Choroid plexus epithelial cell (primary cell): ENCODE data around the gene XPO1.
A peak's percentile ranks its signal among the peaks of the same experiment; 100 is the strongest.

Source experiments
- DNase-seq: peaks from one replicate; pipeline ENCODE4 v3.0.0-alpha.2; 2010; ENCODE audit warnings: low read depth
- H3K4me3 ChIP-seq: 2 replicates; pipeline ENCODE4 v1.5.1; 2011; ENCODE audit warnings: low read depth, mild to moderate bottlenecking, control low read depth, low read length, moderate library complexity
- TF ChIP-seq, protein P1 (sequence below): conservative IDR thresholded peaks from 2 replicates; pipeline ENCODE4 v1.5.1; 2011; ENCODE audit warnings: low read depth, mild to moderate bottlenecking, control low read depth, inconsistent platforms, low read length, moderate library complexity

XPO1 gene

GRCh38 chr2:61566566-61566965 lies 28.4 kb upstream of the XPO1 start:
- no peak overlapping the region for H3K4me3 ChIP-seq
- TF ChIP-seq, protein P1, sequence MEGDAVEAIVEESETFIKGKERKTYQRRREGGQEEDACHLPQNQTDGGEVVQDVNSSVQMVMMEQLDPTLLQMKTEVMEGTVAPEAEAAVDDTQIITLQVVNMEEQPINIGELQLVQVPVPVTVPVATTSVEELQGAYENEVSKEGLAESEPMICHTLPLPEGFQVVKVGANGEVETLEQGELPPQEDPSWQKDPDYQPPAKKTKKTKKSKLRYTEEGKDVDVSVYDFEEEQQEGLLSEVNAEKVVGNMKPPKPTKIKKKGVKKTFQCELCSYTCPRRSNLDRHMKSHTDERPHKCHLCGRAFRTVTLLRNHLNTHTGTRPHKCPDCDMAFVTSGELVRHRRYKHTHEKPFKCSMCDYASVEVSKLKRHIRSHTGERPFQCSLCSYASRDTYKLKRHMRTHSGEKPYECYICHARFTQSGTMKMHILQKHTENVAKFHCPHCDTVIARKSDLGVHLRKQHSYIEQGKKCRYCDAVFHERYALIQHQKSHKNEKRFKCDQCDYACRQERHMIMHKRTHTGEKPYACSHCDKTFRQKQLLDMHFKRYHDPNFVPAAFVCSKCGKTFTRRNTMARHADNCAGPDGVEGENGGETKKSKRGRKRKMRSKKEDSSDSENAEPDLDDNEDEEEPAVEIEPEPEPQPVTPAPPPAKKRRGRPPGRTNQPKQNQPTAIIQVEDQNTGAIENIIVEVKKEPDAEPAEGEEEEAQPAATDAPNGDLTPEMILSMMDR = no peak
- peak; percentile 13 for DNase-seq

DNA sequence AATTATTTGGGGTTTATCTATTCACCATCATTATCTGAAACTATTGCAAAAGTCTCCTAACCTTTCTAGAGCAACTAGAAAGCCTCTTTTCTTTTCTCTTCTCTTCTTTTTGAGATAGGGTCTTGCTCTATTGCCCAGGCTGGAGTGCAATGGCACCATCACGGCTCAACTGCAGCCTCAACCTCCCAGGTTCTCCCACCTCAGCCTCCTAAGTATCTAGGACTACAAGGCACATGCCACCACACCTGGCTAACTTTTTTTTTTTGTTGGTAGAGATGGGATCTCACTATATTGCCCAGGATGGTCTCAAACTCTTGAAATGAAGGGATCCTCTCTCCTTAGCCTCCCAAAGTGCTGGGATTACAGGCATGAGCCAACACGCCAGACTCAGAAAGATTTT lies 24.5 kb upstream of the XPO1 start:
- TF ChIP-seq, protein P1 = no peak
- DNase-seq = no peak
- H3K4me3 ChIP-seq = no peak overlapping the region

DNA sequence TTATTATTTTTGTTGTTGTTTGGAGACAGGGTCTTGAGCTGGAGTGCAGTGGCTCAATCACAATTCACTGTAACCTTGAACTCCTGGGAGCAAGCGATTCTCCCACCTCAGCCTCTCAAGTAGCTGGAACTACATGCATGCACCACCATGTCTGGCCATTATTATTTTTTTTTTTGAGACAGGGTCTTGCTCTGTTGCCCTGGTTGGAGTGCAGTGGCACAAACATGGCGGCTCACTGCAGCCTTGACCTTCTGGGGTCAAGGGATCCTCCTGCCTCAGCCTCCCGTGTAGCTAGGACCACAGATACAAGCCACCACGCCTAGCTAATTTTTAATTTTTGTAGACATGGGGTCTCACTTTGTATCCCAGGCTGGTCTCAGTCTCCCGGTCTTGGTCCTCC lies 20.0 kb upstream of the XPO1 start:
- H3K4me3 ChIP-seq = no peak overlapping the region
- DNase-seq = no peak
- TF ChIP-seq, protein P1 = no peak

DNA sequence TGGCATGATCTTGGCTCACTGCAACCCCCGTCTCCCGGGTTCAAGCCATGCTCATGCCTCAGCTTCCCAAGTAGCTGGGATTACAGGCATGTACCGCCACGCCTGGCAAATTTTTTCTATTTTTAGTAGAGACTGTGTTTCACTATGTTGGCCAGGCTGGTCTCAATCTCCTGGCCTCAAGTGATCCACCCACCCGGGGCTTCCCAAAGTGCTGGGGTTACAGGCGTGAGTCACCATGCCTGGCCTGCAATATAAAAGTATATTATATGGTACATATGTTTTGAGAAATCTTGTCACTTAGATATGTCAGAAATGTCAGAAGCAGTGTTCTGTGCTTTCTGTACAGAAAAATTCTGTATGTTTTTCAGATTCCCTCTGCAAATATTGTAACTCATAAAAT lies 19.2 kb upstream of the XPO1 start:
- no peak for DNase-seq
- H3K4me3 ChIP-seq = no peak overlapping the region
- TF ChIP-seq, protein P1 = no peak

- H3K4me3 ChIP-seq = no peak overlapping the region
- TF ChIP-seq, protein P1 = no peak
- DNase-seq = no peak
Measured at GRCh38 chr2:61554604-61555003, 16.4 kb upstream of the XPO1 start.

GRCh38 chr2:61550375-61551209 lies 12.4 kb upstream of the XPO1 start:
- H3K4me3 ChIP-seq = no peak overlapping the region
- TF ChIP-seq, protein P1 = no peak
- DNase-seq = peak; percentile 70

DNA sequence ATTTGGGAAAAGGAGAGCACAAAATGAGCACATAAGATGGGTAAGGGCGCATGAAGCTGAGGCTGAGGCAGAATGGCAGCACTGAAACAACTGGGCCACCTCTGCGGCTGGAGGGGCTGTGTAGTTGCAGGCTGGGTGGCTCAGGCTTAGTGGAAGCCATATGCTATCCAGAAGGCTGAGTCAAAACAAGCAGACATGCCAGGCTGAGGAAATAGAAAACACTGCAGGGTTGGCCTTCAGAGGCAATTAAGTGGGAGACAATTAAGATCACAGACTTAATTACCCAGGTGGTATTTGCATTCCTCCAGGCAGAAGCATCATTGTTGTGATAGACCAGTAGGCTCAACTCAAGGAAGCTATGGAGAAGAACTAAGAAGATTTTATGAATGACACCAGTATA lies 11.4 kb upstream of the XPO1 start:
- DNase-seq = no peak

More for the DNA sequence above, 11.4 kb upstream of the XPO1 start:
- TF ChIP-seq, protein P1 = no peak
- H3K4me3 ChIP-seq = no peak overlapping the region
